Measurements from ENCODE around the gene SDK2. TPM values are rescaled to one million over a fixed set of nuclear protein-coding genes. Genes with fewer than 3 reads are reported as not detected.

Gene SDK2
- total and polyA plus RNA-seq, 2 of the 4 experiments (the other 2 are of a cell fraction): under 0.01 to 0.03 TPM

- H2BK20ac ChIP-seq (ENCODE audit: low read depth, low read length): no peak overlapping the region
- POLR2A ChIA-PET (ENCODE audit: unreplicated experiment): no interaction called here
- in situ Hi-C loops (cut with MboI; ENCODE audit: low sequenced_read_pairs): no loop called here
These were observed 179.8 kb downstream of the SDK2 start for GRCh38 chr17:73464447-73464846.

More at GRCh38 chr17:73464447-73464846, 179.8 kb downstream of the SDK2 start:
- no peak overlapping the region for H3K18ac ChIP-seq (ENCODE audit: low read depth, low read length)
- no TSS peak for BruUV-seq (replicated peaks)
- no peaks in the 10 kb centered on the region; the same call in 1 of the 2 replicates for H3K9me3 ChIP-seq (ENCODE audit: control insufficient read depth, insufficient read depth, low read length)
- no peaks in the 10 kb centered on the region for H3K36me3 ChIP-seq (ENCODE audit: control insufficient read depth, insufficient read depth, low read length)
- no peak overlapping the region for H3K56ac ChIP-seq (ENCODE audit: extremely low read depth, insufficient read depth, low read length)
- no peak for DNase-seq
- no peak overlapping the region for H3K14ac ChIP-seq (replicated peaks; ENCODE audit: low read depth, low read length)
- no peak for TF ChIP-seq MXI1 (IDR thresholded peaks at IDR 0.05; ENCODE audit: borderline replicate concordance, low read depth, low read length)
- TF ChIP-seq RAD21 (IDR thresholded peaks at IDR 0.05; ENCODE audit: low read length): no peak
- no peak for TF ChIP-seq USF2 (IDR thresholded peaks at IDR 0.05; ENCODE audit: low read depth, low read length)
- TF ChIP-seq RCOR1 (IDR thresholded peaks at IDR 0.05; ENCODE audit: insufficient replicate concordance, low read length): no peak
- no peak for TF ChIP-seq ELK1 (IDR thresholded peaks at IDR 0.05; ENCODE audit: borderline replicate concordance, low read depth, low read length)
- no peak for TF ChIP-seq FOS (IDR thresholded peaks at IDR 0.05; ENCODE audit: low read depth, low read length)
- TF ChIP-seq NFE2L2 (IDR thresholded peaks at IDR 0.05; ENCODE audit: low read depth, low read length): no peak
- TF ChIP-seq POLR2A (IDR thresholded peaks at IDR 0.05; ENCODE audit: low read depth, low read length): no peak
- no peak for TF ChIP-seq MAFK (IDR thresholded peaks at IDR 0.05; ENCODE audit: low read depth, low read length)
- TF ChIP-seq CEBPB (IDR thresholded peaks at IDR 0.05; ENCODE audit: low read depth, low read length): no peak
- no peaks in the 10 kb centered on the region for H3K27me3 ChIP-seq (ENCODE audit: control insufficient read depth, insufficient read depth, low read length)
- no peak for ATAC-seq (ENCODE audit: low read depth)
- H2AFZ ChIP-seq (replicated peaks; ENCODE audit: low read length, poor library complexity): no peak overlapping the region
- dilution Hi-C loops (cut with HindIII; ENCODE audit: low sequenced_read_pairs, unreplicated experiment) (no loop called here), intact Hi-C loops (cut with micrococcal nuclease) (no loop called here)
- 33% methylated on average over 1 of the region's 4 CpGs; no CpG with 5 or more reads in 1 of the 2 experiments for WGBS, 2 experiments (ENCODE audit: extremely low coverage in 2 of 2, insufficient read length in 1 of 2)
- no peak overlapping the region for H2AK5ac ChIP-seq (ENCODE audit: low read depth, low read length)
- no peak overlapping the region for H4K91ac ChIP-seq (ENCODE audit: insufficient read depth, low read depth, low read length)
- H2BK120ac ChIP-seq (ENCODE audit: low read depth, low read length): no peak overlapping the region
- no peak overlapping the region for H3K27ac ChIP-seq (ENCODE audit: insufficient read depth, low read length)
- H3K23ac ChIP-seq (ENCODE audit: low read depth, low read length): no peak overlapping the region
- H4K5ac ChIP-seq (ENCODE audit: low read depth, low read length): no peak overlapping the region
- no peak overlapping the region for H2BK5ac ChIP-seq (ENCODE audit: low read depth, low read length, poor library complexity, severe bottlenecking)
- H2AK9ac ChIP-seq (replicated peaks; ENCODE audit: low read depth, low read length, poor library complexity): no peak overlapping the region
- CTCF ChIA-PET: no interaction called here
- no peak overlapping the region for H3K4ac ChIP-seq (ENCODE audit: low read depth, low read length)
- no peaks in the 10 kb centered on the region for H3K4me1 ChIP-seq (ENCODE audit: control insufficient read depth, insufficient read depth, low read length)
- H4K8ac ChIP-seq (ENCODE audit: low read depth in 2 of 2, low read length in 2 of 2): no peak overlapping the region
- H3K9me1 ChIP-seq (ENCODE audit: insufficient read depth, low read length): no peaks in the 10 kb centered on the region
- no peak overlapping the region for H2BK15ac ChIP-seq (ENCODE audit: low read depth, low read length)
- H3K9ac ChIP-seq (ENCODE audit: low read depth, low read length): no peak overlapping the region
- H4K20me1 ChIP-seq (ENCODE audit: insufficient read depth, low read length): no peaks in the 10 kb centered on the region
- no peak overlapping the region for H3K4me3 ChIP-seq (ENCODE audit: insufficient read depth, low read depth, low read length)
- no peak overlapping the region for H3K4me2 ChIP-seq (ENCODE audit: low read depth, low read length)
- no peaks in the 10 kb centered on the region for H3K79me1 ChIP-seq (ENCODE audit: low read depth in 1 of 2, low read length in 2 of 2)
